GM10266 (cell line): ENCODE measurements around the gene CTNNA2.

Source experiments
- DNase-seq: peaks from one replicate; pipeline ENCODE4 v3.0.0; 2012; ENCODE audit errors: extremely low spot score
- TF ChIP-seq, protein P1 (sequence below): IDR thresholded peaks from 2 replicates; pipeline ENCODE4 v1.5.1; 2012; ENCODE audit warnings: mild to moderate bottlenecking, low read depth; ENCODE audit not compliant: control insufficient read depth, insufficient read depth; ENCODE audit errors: missing control alignments

The CTNNA2 gene

DNA sequence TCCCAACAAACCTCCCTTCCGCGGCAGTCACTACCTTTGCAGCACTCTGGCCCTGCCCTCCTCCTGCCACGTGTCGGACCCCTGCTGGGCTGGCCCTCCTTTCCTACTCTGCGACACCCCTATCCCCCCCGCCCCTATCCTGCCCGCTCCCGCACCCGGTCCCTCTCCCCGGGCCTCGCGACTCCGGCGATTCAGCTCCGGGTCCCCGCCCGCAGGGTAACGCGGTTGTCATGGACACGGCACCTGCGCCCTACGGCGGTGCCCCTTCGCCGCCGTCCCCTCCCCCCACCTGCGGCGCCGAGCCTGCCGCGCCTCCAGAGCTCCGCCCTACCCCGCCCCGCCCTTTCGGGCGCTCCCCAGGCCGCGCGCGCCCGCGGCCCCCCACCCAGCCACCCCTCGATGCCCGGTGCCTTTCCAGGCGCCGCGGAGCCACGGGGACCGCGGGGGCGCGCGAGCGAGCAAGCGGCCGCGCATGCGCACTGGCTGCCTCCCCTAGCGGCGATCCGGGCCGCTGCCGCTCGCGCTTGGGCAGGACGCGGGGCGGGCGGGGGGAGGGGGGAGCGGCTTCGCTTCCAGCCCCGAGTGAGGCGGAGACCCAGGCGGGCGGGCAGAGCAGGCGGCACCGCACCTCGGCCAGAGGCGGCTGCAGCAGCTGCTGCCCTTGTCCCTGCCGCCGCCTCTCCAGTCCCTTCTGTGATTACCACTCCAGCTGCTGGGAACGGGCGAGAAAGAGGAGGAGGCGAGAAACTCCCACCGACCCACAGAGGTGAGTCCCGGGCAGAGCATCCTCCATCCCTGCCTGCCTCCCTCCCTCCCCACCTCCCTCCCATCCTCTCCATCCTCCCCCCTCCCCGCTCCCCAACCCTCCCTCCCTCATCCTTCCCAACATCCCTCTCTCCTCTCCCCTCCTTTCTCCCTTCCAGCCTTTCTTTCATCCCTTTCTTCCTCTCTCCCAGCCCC is at the start of gene CTNNA2:
CTNNA2 (plus strand) TSS at position 610 of the 960 bp plus-strand sequence.
- peak; percentile 87 for DNase-seq
- TF ChIP-seq, protein P1, sequence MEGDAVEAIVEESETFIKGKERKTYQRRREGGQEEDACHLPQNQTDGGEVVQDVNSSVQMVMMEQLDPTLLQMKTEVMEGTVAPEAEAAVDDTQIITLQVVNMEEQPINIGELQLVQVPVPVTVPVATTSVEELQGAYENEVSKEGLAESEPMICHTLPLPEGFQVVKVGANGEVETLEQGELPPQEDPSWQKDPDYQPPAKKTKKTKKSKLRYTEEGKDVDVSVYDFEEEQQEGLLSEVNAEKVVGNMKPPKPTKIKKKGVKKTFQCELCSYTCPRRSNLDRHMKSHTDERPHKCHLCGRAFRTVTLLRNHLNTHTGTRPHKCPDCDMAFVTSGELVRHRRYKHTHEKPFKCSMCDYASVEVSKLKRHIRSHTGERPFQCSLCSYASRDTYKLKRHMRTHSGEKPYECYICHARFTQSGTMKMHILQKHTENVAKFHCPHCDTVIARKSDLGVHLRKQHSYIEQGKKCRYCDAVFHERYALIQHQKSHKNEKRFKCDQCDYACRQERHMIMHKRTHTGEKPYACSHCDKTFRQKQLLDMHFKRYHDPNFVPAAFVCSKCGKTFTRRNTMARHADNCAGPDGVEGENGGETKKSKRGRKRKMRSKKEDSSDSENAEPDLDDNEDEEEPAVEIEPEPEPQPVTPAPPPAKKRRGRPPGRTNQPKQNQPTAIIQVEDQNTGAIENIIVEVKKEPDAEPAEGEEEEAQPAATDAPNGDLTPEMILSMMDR = no peak

DNA sequence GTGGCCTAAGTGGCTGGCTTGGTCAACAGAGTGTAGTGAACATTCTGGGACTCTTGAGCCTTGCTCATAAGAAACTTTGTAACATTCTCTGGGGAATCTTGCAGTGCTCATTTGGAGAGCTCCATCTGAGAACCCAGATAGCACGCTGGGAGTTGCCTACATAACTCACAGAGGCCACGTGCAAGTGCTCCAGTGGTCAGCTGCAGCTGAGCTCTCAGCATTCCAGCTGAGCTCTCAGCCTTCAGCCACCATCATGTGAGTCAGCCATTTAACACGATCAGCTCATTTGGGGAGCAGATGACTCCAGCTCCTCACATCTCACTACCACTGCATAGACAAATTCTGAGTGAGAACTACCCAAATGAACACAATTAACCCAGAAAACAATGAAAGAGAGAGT is 25.5 kb upstream of the CTNNA2 start:
- TF ChIP-seq, protein P1 = no peak

DNA sequence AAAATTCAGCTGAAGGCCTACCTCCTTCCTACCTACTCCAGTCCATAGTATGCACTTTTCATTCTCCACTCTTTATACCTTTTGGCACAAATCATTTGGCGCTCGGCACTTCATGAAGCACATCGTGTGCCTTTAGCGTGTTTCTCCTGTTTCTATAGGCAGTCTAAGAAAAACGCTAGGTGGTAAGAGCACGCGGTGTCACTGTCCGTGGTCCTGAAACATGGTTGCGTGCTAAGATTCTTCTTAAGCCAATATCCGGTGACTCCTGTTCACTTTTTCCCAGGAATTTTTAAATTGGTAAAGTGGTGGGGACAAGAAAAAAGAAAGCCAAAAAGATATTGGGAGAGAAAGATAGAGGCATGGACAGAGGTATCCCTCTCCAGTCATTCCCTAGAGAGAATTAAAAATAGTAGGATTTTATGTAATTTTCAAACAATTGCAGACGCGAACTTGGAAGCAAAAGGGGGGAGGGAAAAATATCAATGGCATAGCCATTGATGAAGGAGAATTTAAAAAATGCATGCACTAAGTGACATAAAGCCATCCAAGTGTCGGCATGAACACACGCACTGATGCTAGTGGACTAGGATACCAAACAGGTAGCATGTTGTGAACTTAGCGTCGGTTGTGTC is 1.4 kb upstream of the CTNNA2 start:
- TF ChIP-seq, protein P1 = no peak
- no peak for DNase-seq

More for the DNA sequence above, 25.5 kb upstream of the CTNNA2 start:
- no peak for DNase-seq

DNA sequence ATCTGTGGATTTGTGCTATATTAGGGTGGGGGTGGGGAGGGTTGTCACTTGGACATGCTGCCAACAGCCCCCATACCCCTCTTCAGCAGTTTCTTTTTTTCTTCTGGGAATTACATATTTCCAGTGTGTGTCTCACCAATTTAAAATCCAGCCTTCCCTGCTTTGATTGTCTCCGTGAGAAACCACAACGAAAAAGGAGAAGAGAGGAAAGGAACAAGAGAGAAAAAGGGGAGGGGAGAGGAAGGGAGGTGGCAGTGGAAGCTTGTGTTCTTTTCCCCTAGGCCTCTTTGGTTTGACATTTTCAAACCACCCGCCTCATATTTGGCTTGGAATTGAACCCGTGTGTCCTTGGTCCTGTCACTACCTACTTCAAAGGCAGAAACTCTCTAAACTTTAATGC is 860 bp downstream of the CTNNA2 start:
- DNase-seq = no peak
- TF ChIP-seq, protein P1 = no peak

DNA sequence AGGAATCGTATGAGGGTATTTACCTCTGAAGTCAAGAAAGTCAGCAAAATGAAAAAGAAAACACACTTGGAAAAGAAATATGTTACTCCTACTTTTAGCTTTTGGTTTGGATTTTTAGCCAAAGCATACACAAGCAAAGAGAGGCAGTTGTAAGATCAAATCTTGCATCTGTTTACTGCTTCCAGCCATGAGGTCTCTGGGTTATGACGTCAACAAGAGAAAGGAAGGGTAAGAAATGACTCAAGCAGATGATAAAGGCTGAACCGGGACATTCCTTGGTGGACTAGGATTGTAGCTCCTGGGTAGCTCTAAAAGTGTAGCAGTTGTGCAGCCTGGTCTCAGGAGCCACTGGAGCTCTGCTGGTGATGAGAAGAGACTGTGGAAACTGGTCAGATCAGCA is 16.8 kb downstream of the CTNNA2 start:
- TF ChIP-seq, protein P1 = no peak

DNA sequence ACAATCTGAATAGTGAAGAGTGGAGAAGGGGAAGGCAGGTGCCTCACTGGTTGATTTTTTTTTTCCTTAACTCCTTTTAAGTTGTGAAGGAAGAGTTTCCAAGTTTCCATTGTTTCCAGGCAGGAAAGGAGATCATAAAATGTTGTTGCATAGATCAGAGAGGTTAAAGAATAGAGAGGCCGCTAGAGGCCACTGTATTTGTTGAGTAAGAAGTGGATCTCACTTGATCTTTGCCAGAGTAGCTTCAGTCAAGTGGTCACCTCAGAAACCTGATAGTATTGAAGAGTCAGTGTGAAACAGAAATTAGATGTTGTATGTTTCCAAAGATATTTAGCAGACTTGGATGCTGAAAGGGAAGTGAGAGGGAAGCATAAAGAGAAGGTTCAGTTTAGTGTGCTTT is 17.6 kb downstream of the CTNNA2 start:
- DNase-seq = no peak

More for the DNA sequence above, 16.8 kb downstream of the CTNNA2 start:
- no peak for DNase-seq

More for the DNA sequence above, 17.6 kb downstream of the CTNNA2 start:
- TF ChIP-seq, protein P1 = no peak
